NCI-H460 (cell line): ENCODE results near the gene AIFM2. TPM values are rescaled to one million over a fixed set of nuclear protein-coding genes. Genes with fewer than 3 reads are reported as not detected.
"Not testable (repeated sequence)": the region's sequence is repeated elsewhere in the genome, so short reads cannot be mapped to it uniquely, and the experiment has no call there.

Experiments
- DNase-seq: peaks from one replicate; pipeline ENCODE4 v3.0.0-alpha.2; 2016; ENCODE audit warnings: low read depth; ENCODE audit errors: extremely low read depth
- total RNA-seq: library from RNA; depleted of rRNA; stranded (reverse); fragments of >200 nt; shearing (Covaris generic); gene quantifications from 2 replicates; pipeline ENCODE4 v1.2.3, GENCODE V29; 2014

AIFM2 gene
- total RNA-seq, 1 experiment from 2014 or later = 40.6 TPM

DNA sequence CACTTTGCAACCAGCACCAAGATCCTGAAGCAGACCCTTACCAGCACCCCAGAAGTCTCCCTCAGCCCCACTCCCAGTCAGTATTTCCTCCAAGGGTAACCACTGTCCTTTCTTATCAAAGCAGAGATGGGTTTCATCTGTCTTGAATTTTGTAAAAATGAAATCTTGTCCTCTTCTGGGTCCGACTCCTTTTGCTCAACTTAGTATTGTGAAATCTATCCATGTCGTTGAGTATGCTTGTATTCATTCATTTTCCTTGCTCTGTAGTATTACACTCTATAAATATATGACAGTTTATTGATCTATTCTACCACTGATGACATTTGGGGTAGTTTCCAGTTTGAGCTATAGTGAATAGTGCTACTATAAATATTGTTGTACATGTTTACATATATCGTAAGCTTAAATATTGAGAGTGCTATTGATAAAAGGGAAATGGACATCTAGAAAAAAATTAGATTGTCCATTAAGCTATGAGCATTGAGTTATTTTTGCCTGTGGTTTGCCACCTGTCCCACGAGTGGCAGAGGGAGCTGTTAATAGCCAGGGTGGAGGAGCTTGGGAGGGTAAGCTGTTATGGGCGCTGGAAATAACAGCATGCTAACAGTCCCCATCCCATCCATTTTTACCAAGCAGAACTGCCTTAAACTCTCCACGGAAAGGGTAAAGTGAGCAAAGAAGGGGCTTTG lies 36.5 kb downstream of the AIFM2 start:
- no peak for DNase-seq

DNA sequence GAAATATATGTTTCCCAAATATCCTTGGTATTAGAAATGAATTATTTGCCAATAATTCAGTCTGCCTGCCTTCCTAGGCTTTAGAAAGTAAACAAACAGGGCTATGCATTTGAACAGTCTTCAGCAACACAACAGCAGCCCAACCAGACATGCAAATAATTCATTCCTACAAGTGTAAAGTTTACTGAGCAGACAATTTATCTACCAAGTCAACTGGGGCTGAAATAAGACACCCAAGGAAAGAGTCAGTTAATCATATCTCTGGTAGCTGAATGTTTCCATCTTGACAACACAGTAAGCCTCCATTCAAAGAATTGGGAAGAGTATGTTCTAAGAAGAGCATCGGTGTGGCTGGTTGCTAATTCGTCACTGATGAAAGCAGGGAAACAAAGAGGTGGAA lies 38.4 kb downstream of the AIFM2 start:
- DNase-seq = no peak

DNA sequence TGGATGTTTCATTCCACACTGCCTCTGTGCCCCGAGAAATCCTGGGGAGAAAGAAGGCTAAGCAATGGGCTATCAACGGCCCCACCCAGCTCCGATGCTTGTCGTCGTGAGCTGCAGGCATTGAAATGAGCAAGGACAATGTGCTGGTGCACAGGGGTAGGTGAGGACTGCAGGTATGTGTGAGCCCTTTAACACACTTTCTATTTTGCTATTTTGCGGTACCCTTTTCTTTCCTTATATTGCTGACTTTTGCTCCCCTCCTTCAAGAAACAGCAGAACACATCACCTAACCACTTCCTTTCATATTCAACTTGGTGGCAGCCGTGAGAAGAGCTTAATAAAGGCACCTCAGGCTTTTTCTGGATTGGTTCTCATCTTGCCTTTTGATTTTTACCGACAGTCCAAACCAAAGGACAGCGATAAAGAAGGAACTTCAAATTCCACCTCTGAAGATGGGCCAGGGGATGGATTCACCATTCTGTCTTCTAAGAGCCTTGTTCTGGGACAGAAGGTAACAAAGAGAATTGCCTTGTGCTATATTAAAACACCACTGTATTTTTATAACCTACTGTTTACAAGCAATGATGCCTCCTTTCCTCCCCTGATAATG lies 39.2 kb downstream of the AIFM2 start:
- no peak for DNase-seq

DNA sequence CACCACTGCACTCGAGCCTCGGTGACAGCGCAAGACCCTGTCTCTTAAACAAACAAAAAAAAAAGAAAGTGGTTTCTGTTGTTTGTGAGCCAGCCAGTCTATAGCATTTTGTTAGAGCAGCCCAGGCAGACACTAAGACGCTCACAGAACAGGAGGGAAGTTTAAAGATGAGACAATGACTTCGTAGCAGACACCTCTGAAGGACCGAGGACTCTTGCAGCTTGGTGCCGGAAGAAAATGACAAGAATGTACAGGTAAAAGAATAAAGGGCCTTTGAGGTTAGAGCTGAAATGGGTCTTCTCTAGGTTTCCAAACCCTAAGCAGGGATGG lies 40.3 kb downstream of the AIFM2 start:
- no peak for DNase-seq

DNA sequence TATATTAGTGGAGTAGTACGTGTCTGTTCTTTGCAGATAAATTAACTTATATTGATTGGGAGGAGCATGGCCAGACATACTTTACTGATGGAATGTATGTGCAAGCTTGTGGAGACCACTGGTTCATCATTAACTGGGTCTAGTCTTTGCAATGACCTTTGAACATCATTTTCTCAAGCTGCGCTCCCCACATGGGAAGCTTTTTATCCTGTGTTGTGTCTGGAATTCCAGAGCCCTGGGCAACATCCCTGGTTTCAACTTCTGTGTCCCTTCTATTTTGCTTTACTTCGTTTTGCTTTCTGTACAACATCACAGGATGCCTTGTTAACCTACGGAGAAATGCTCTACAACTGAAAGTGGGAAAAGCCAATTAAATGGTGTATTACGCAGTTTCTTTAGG lies 41.7 kb downstream of the AIFM2 start:
- DNase-seq = no peak

DNA sequence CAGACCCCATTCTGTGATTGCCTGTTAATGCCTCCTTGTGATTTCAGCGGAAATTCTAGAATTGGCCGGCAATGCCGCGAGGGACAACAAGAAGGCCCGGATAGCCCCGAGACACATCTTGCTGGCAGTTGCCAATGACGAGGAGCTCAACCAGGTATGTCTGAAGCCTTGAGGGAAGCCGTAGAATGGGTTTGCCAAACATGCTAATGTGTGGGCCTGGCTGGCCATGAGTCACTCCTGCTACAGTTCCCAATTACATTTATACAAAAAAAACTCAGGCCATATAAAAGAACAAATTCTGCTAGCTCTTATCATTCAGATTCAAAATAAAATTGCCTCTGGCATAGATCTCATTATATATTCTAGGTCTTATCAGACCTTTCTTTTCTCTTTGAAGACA lies 42.6 kb downstream of the AIFM2 start:
- DNase-seq = no peak

DNA sequence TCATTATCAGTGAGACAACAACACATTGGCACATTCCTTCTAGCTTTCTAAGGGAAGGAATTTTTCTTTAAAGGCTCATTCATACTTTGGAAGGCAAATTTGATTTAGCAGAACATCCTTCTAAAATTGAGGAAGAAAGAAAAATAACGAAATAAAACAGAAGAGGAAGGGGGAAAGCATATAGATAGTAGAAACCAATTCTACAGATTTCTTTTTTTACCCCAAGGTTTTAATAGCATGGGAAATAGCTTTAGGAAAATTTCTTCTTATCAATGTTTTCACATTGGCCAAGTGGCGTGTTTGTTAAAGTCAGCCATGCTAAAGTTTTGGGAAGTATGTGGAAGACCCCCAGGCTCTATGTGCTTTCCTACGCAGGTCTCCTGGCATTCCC lies 44.3 kb downstream of the AIFM2 start:
- DNase-seq = no peak

DNA sequence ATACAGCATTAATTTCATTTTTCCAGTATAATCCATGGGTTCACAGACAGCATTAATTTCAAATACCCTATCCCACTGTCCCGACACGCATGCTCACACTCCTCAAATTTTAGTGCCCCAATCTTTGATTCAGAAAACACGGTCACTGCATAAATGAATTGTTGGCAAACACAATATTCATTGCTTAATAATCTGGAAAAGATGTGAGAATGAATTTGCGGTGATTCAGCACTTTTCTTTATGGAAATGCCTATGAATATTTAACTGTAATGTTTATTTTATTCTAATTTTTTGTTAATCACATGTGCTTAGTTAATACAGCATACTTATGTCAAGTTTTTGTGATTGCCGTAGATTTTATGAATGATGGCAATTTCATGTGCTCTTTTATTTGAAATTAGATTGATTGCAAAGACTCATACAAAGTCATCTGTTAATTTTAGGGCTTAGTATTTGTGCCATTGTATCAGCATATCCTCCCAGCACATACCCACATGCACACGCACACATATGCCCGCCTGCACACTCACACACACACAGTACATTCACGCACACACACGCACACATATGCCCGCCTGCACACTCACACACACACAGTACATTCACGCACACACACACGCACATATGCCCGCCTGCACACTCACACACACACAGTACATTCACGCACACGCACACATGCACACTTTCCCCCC lies 44.9 kb downstream of the AIFM2 start:
- DNase-seq = no peak

DNA sequence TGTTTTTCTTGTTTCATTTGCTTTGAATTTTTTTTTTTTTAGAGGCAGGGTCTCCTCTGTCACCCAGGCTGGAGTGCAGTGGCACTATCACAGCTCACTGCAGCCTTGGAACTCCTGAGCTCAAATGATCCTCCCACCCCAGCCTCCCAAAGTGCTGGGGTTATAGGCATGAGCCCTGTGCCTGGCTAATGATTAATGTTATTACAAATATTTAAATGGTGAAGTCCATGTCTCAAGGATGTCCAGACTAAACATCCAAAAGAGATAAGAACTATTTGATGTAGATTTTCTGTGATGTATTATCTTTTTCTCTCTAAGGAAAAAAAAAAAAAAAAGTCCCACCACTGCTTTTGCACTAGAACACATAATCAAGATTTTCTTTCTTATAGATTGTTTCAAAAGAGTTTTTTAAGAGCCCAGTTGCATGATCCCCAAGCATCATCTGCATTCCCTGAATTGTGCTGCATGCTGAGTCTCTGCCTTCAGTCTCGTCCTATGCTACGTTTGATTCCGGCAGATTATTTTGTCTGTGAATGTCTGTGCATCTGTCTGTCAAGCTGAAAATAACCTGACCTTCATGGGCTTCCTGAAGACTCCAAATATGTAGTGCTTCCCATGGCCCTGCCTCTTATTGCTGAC lies 46.5 kb downstream of the AIFM2 start:
- no peak for DNase-seq

DNA sequence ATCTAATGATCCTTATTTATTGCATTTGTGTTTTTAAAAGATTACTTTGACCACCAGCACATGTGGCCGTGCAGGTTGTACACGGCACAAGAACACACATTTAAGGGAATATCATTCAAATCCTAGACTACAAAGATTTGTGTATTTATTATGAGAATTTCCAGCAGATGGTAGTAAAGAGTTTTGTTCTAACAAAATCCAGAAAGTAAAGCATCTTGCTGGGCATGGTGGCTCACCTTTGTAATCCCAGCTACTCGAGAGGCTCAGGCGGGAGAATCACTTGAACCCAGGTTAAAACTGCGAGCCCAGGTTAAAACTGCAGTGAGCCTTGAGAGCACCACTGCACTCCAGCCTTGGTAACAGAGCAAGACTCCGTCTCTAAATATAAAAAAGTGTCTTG lies 48.4 kb downstream of the AIFM2 start:
- no peak for DNase-seq

DNA sequence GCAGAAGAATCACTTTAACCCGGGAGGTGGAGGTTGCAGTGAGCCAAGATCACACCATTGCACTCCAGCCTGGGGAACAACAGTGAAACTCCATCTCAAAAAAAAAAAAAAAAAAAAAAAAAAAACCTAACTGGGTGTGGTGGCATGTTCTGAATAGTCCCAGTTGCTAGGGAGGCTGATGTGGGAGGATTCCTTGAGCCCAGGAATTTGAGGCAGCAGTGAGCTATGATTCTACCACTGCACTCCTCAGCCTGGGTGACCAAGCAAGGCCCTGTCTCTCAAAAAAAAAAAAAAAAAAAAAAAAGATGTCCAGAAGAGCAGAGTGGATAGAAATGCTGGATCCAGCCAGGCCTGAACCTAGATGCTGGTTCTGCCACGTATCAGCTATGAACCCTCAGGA lies 51.8 kb downstream of the AIFM2 start:
- DNase-seq = not testable (repeated sequence)

DNA sequence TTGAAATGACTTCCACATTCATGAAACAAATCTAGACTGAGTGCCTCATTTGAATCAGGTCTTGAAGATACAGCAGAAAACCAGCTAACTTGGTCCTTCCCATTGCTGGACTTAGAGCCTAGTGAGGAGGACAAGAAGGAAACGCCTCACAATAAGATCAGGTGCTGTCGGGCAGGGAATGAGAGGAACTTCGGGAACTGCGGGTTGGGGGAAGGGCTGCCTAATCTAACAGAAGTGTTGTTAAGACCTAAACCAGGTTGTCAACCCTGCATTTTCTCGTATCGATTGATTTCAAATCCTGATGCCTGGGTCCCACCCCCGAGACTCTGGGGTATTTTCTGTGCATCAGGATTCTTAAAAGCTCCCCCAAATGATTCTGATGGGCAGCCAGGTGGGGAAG lies 53.7 kb downstream of the AIFM2 start:
- DNase-seq = no peak

DNA sequence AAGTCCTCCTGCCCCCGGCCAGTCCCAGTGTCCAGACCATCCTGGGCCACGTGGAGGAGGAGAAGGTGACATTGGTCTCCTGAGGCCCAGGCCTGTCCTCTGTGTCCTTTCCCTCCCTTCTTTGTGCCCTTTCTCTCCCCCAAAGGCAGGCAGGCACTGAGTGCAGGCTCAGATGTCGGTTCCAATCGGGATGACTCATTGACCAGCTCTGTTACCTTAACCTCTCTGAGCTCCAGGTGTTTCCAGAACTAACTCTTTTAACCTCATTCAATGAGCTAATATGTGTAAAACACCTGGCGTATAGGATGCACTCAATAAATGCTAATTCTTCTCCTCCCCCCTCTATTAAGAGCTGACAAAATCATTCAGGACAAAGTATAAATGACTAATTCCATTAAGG lies 54.3 kb downstream of the AIFM2 start:
- DNase-seq = no peak

DNA sequence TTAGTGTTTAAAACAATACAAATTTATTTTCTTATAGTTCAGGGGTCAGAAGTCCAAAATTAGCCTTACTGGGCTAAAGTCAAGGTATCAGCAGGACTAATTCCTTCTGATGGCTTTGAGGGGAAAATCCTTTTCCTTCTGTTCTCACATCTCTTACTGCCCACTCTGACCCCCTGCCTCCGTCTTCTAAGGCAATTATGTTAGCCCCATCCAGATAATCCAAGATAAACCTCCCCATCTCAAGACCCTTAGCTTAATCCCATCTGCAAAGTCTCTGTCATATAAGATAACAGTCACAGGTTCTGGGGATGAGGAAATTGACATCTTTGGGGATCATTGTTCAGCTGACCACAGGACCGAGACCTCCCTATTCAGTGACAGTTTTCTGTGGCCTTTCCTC lies 57.7 kb downstream of the AIFM2 start:
- DNase-seq = no peak

DNA sequence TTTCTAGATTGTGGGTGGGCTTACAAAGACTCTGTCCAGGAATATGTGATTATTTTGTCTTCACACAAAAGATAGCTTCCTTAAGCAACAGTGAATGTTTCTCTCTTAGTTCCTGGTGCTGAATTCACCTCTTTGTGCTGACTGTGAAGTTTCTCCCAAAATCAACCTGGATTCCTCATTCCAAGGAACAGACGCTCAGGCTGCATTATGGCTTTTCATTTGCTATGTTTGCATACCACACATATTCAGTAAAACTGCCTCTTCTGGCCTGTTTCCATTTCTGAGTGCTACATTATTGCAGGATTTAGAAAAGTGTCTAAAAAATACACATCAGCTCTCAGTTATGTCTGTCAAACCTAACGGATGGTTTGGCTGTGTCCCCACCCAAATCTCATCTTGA lies 58.5 kb downstream of the AIFM2 start:
- DNase-seq = no peak

DNA sequence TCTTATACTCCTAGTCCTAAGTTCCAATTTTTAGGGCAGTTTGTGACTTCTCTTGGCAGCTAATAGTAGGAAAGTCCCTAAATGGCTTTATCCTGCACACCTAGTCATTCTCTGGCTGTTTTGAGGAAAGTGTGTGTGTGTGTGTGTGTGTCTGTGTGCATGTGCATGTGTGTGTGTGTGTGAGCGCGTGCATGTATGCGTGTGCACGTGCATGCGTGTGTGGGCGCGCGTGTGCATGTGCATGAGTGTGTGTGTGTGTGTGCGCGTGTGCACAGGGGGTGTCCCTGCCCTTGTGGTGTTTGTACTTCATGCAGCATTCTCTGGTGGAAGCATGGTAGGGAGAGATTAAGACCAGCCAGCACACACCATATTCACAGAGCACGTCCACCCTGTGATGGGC lies 61.8 kb downstream of the AIFM2 start:
- no peak for DNase-seq

DNA sequence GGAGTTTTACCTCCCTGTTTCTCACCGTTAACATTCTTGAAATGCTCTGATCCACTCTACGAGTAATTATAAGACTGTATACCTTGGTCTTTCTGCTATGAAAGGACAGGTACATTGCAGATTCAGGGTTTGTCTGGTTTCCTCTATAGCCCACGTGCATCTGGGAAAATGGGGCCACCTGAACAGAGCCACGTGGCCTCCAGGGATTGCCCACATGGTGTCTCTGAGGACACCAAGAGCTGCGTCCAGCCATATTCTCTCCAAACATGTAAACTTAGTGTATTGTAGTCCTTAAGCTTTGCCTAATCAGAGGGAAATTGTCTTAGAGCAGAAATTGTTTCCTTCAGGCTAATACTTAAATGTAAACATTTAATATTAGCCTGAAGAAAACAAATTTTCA lies 63.3 kb downstream of the AIFM2 start:
- DNase-seq = no peak

DNA sequence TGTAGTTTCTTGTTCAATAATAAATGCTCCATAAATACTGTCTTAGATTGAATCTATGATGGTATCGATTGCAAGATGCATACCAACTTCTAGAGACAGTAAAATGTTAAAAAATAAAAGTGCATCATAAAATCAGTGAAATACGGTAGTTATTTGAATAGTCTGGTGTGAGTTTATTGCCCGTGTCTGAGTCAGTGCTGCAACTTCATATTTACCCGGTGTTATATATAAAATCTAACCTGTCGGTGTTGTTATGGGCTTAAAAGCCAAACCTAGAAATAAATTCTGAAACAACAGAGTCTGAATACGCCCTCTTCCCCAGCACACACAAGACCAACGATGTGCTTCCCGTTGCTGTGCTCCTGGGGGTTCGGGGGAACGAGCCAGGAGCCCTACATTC lies 63.7 kb downstream of the AIFM2 start:
- no peak for DNase-seq

DNA sequence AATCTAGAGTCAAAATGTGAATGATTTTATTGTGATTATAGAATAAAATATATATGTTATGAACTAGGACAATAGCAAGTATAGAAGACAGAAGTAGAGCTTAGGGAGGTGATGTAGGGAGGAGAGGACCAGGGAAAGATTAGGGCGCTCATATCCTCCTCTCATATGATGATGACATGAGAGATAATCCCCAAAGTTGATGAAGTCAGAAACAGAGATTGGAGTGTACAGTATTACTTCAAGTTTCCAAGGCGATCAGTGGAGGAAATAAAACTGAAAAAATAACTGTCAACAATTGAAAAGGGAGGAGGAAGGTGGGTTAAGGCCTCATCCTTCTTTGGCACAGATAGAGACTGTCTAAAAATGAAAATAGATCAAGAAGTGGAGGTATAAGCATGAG lies 65.0 kb downstream of the AIFM2 start:
- DNase-seq = no peak

DNA sequence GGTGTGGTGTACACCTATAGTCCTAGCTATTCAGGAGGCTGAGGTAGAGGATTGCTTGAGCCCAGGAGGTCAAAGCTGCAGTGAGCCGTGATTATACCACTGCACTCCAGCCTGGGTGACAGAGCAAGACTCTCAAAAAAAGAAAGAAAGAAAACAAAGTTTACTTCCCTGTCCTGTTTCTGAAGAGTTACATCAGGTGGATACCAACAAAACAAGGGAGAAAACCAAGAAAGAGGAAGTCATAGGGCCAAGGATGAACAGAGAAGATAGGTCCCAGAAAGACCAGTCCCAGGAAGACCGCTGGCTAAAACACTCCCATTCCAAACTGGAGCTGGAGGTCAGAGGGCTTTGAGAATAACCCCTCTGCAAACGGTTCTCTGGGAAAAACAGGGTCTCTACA lies 66.4 kb downstream of the AIFM2 start:
- DNase-seq = no peak

DNA sequence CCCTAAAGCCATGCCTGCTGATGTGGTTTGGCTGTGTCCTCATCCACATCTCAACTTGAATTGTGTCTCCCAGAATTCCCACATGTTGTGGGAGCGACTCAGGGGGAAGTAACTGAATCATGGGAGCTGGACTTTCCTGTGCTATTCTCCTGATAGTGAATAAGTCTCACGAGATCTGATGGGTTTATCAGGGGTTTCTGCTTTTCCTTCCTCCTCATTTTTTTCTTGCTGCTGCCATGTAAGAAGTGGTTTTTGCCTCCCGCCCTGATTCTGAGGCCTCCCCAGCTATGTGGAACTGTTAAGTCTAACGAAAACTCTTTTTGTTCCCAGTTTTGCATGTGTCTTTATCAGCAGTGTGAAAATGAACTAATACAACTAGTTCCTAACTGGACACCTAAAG lies 68.1 kb downstream of the AIFM2 start:
- DNase-seq = no peak
